Mucosa of stomach (tissue), 1 donor: ENCODE measurements around the gene PLXNA4.

ENCODE experiments used
- H3K27me3 ChIP-seq: one replicate; pipeline ENCODE4 v1.7.0; 2013; ENCODE audit warnings: mild to moderate bottlenecking, low read length; ENCODE audit not compliant: control insufficient read depth, insufficient read depth
- H3K36me3 ChIP-seq: one replicate; pipeline ENCODE4 v1.7.0; 2013; ENCODE audit warnings: low read length; ENCODE audit not compliant: control insufficient read depth, insufficient read depth
- H3K4me1 ChIP-seq: one replicate; pipeline ENCODE4 v1.7.0; 2013; ENCODE audit warnings: mild to moderate bottlenecking, low read length; ENCODE audit not compliant: control insufficient read depth, insufficient read depth
- H3K4me3 ChIP-seq: one replicate; pipeline ENCODE4 v1.7.0; 2013; ENCODE audit warnings: low read length
- H3K9ac ChIP-seq: one replicate; pipeline ENCODE4 v1.7.0; 2013; ENCODE audit warnings: mild to moderate bottlenecking, low read length, moderate library complexity
- H3K9me3 ChIP-seq: one replicate; pipeline ENCODE4 v1.7.0; 2013; ENCODE audit warnings: mild to moderate bottlenecking, low read length, moderate library complexity; ENCODE audit not compliant: control insufficient read depth
- donor health status: Pancreatic carcinoma.

The PLXNA4 gene

DNA sequence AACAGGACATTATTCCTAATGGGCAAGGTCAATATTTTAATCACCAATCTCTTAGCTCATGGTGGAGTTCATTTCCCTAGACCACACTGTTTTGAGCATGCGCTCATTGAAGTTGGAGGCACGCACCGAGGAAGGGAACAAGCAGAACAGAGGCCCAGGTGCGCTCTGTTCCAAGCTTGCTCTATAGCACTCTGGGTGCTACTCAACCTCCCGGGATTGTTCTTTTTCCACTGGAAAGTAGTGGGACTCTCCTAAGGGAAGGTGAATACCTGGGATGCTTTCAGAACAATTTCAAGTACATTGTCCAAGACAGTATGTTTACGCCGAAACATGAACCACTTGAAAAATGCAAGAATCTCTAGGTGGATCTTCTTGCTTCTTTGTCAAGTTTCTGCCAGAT lies 16.2 kb downstream of the PLXNA4 start:
- Histone ChIP-seq H3K4me1 (no peaks in the 10 kb centered on the region), H3K36me3 (no peaks in the 10 kb centered on the region), H3K9me3 (no peaks in the 10 kb centered on the region), H3K9ac (no peak overlapping the region), H3K27me3 (no peaks in the 10 kb centered on the region), H3K4me3 (no peak overlapping the region)

DNA sequence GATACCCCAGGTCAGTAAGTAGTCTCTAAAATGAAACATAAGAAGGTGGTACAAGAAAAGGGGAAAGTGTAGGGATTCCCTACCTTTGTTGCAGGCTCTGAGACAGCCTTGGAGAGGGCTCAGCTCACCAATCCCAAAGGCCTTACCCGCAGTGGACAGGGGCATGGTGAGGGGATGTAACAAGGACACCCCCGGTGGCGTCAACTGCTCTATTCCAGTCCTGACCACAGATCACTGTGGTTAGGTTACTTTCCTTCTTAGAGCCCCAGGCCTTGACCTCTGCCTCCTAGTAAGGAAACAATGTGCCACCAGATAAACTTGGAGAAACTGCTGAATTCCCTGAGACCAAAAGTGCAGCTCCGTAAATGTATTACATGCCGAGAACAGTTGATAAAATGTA lies 17.5 kb downstream of the PLXNA4 start:
- Histone ChIP-seq H3K36me3 (no peaks in the 10 kb centered on the region), H3K4me3 (no peak overlapping the region), H3K9ac (no peak overlapping the region), H3K27me3 (no peaks in the 10 kb centered on the region), H3K4me1 (no peaks in the 10 kb centered on the region), H3K9me3 (no peaks in the 10 kb centered on the region)

- no peaks in the 10 kb centered on the region for H3K4me1 ChIP-seq
- H3K36me3 ChIP-seq, result no peaks in the 10 kb centered on the region
- H3K4me3 ChIP-seq, result no peak overlapping the region
- no peaks in the 10 kb centered on the region for H3K27me3 ChIP-seq
- H3K9me3 ChIP-seq, result no peaks in the 10 kb centered on the region
- no peak overlapping the region for H3K9ac ChIP-seq
Observed at GRCh38 chr7:132557489-132558044, 18.7 kb downstream of the PLXNA4 start.

DNA sequence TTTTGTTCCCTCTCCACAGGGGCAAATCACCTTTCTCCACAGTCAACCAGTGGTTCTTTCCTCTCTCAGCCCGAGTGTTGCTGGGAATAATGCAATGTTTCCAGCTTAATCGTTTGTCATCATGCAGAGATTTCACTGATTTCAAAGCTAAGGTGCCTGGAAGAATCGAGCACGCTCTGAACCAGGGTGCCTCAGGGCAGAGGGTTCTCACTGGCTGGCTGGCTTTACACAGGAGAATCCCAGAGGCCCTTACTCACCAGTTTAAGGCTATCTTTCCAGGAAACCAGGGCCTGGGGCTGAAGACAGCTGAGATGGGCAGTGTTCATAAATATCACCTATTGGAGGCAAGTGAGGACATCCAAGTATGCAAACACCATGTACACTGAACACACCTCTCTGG lies 21.8 kb downstream of the PLXNA4 start:
- Histone ChIP-seq H3K9me3 (peaks cover 6% of the 10 kb centered on the region), H3K36me3 (no peaks in the 10 kb centered on the region), H3K9ac (no peak overlapping the region), H3K4me1 (no peaks in the 10 kb centered on the region), H3K27me3 (no peaks in the 10 kb centered on the region), H3K4me3 (no peak overlapping the region)

GRCh38 chr7:132553031-132553430 lies 23.2 kb downstream of the PLXNA4 start:
- H3K36me3 ChIP-seq, result no peaks in the 10 kb centered on the region
- peaks cover 6% of the 10 kb centered on the region for H3K9me3 ChIP-seq
- no peak overlapping the region for H3K4me3 ChIP-seq
- H3K9ac ChIP-seq, result no peak overlapping the region
- H3K4me1 ChIP-seq, result no peaks in the 10 kb centered on the region
- no peaks in the 10 kb centered on the region for H3K27me3 ChIP-seq

GRCh38 chr7:132551886-132552285 lies 24.4 kb downstream of the PLXNA4 start:
- Histone ChIP-seq H3K9me3 (peaks cover 6% of the 10 kb centered on the region), H3K9ac (no peak overlapping the region), H3K4me3 (no peak overlapping the region), H3K36me3 (no peaks in the 10 kb centered on the region), H3K27me3 (no peaks in the 10 kb centered on the region), H3K4me1 (no peaks in the 10 kb centered on the region)

DNA sequence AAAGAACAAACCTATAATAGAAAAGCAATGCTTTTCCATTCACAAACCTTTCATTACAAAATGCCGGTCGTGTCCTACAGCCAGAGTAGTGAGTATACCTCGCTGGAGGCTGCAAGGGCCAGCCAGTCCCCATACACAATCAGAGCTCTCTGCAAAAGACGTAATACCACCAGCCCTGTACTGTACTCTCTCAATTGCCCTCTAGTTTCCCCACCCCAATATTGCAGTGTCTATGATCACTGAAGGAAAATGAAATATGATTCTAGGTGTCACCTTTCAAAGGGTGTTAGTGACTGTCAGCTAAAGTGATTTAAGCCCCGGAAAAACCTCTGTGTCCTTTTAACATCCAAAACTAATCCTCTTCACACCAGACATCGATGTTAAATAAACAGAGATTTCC lies 24.8 kb downstream of the PLXNA4 start:
- no peaks in the 10 kb centered on the region for H3K36me3 ChIP-seq
- peaks cover 6% of the 10 kb centered on the region for H3K9me3 ChIP-seq
- H3K4me3 ChIP-seq, result no peak overlapping the region
- peaks cover 1% of the 10 kb centered on the region for H3K27me3 ChIP-seq
- H3K9ac ChIP-seq, result no peak overlapping the region
- no peaks in the 10 kb centered on the region for H3K4me1 ChIP-seq

- H3K27me3 ChIP-seq, result peaks cover 14% of the 10 kb centered on the region
- H3K36me3 ChIP-seq, result no peaks in the 10 kb centered on the region
- no peaks in the 10 kb centered on the region for H3K4me1 ChIP-seq
- H3K4me3 ChIP-seq, result no peak overlapping the region
- H3K9me3 ChIP-seq, result peaks cover 6% of the 10 kb centered on the region
- no peak overlapping the region for H3K9ac ChIP-seq
Observed at GRCh38 chr7:132548489-132549078, 27.7 kb downstream of the PLXNA4 start.

- H3K4me3 ChIP-seq, result no peak overlapping the region
Observed at GRCh38 chr7:132547821-132548220, 28.4 kb downstream of the PLXNA4 start.

GRCh38 chr7:132546366-132547127 lies 29.7 kb downstream of the PLXNA4 start:
- no peaks in the 10 kb centered on the region for H3K4me1 ChIP-seq
- no peak overlapping the region for H3K4me3 ChIP-seq
- no peaks in the 10 kb centered on the region for H3K36me3 ChIP-seq
- no peak overlapping the region for H3K9ac ChIP-seq
- peaks cover 6% of the 10 kb centered on the region for H3K9me3 ChIP-seq
- H3K27me3 ChIP-seq, result peaks cover 14% of the 10 kb centered on the region

More at GRCh38 chr7:132547821-132548220, 28.4 kb downstream of the PLXNA4 start:
- H3K4me1 ChIP-seq, result no peaks in the 10 kb centered on the region
- no peak overlapping the region for H3K9ac ChIP-seq
- peaks cover 14% of the 10 kb centered on the region for H3K27me3 ChIP-seq
- H3K9me3 ChIP-seq, result peaks cover 6% of the 10 kb centered on the region
- no peaks in the 10 kb centered on the region for H3K36me3 ChIP-seq

GRCh38 chr7:132545756-132546155 lies 30.5 kb downstream of the PLXNA4 start:
- peaks cover 14% of the 10 kb centered on the region for H3K27me3 ChIP-seq
- H3K36me3 ChIP-seq, result no peaks in the 10 kb centered on the region
- H3K9me3 ChIP-seq, result no peaks in the 10 kb centered on the region
- H3K4me3 ChIP-seq, result no peak overlapping the region
- no peaks in the 10 kb centered on the region for H3K4me1 ChIP-seq
- H3K9ac ChIP-seq, result no peak overlapping the region

DNA sequence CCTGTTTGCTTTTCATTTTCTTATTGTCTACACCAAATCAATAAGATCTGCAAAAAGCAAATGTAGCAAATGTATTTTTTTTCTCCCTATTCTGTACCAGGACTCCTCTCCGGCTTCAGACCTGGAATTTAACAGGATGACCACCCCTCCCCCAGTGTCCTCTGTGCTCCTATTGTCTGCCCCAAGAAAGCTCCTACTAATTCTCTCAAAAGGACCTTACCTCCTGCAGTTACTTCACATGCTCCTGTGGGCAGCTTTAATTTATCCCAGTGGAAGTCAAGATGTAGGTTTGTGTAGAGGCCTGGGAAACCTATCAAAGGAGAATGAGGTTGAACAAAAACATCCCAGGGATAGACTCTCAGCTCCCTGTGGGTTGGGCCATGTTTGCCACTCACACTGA lies 31.3 kb downstream of the PLXNA4 start:
- Histone ChIP-seq H3K27me3 (peaks cover 15% of the 10 kb centered on the region), H3K4me1 (no peaks in the 10 kb centered on the region), H3K9me3 (no peaks in the 10 kb centered on the region), H3K9ac (no peak overlapping the region), H3K4me3 (no peak overlapping the region), H3K36me3 (no peaks in the 10 kb centered on the region)
